GM18873 (cell line): ENCODE measurements around the gene S100A16.
"Not testable (repeated sequence)": the region's sequence is repeated elsewhere in the genome, so short reads cannot be mapped to it uniquely, and the experiment has no call there.

Experiments
- ATAC-seq: cut with Tn5 transposase; IDR thresholded peaks from one replicate; pipeline ENCODE4 v1.9.1; 2021; ENCODE audit warnings: mild to moderate bottlenecking, moderate library complexity, moderate number of reproducible peaks; ENCODE audit not compliant: unreplicated experiment, low FRiP score

Gene S100A16

DNA sequence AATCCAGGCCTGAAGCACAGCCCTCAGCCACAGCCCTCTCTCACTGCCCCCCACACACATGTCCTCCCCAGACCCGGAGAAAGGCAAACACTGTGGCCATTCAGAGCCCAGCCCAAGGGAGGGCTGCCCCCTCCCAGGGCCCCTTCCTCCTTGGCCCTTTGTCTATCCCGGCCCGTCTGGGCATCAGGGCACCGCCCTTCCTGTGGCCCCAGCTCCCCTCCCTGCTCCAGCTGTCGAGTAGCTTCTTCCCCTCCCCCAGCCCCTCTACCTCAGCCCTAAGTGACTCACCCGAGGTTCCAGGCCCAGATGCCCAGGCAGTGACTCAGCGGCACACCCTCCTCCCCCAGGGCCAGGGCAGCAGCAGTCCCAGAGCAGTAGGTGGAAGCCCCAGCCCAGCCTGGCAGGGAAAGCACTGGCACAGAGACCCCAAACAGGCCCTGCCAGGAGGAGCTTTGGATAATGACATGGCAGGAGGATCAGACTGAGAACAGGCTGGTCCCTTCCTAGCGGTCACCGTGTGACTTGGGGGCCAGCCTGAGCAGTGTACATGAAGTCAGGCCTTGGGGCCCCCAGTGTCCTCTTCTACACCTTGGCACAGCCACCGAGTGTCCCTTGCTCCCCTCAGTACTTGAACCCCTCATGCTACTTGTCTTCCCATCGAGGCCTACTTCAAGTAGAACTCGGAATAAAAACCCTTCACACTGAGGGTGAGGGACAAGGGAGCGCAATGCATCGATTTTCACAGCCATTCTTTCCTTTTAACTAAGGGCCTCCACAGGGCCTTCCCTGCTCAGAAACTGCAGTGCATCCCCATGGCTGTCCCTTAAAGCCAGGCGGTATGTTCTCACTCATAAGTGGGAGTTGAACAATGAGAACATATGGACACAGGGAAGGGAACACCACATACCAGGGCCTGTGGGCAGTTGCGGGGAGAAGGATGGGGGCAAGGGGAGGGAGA is 46.2 kb downstream of the S100A16 start:
- no peak for ATAC-seq

GRCh38 chr1:153565529-153566374 is 47.2 kb downstream of the S100A16 start, which contains the start of gene S100A2:
Gene S100A2 (minus strand): TSS chr1:153565844. CDS start chr1:153563877, 1,967 bp downstream.
- no peak for ATAC-seq

GRCh38 chr1:153563991-153564390 is 48.9 kb downstream of the S100A16 start:
- no peak for ATAC-seq

- ATAC-seq, result no peak
Measured at GRCh38 chr1:153563483-153563901, 49.4 kb downstream of the S100A16 start.

- not testable (repeated sequence) for ATAC-seq
Measured at GRCh38 chr1:153562021-153562420, 50.9 kb downstream of the S100A16 start.

DNA sequence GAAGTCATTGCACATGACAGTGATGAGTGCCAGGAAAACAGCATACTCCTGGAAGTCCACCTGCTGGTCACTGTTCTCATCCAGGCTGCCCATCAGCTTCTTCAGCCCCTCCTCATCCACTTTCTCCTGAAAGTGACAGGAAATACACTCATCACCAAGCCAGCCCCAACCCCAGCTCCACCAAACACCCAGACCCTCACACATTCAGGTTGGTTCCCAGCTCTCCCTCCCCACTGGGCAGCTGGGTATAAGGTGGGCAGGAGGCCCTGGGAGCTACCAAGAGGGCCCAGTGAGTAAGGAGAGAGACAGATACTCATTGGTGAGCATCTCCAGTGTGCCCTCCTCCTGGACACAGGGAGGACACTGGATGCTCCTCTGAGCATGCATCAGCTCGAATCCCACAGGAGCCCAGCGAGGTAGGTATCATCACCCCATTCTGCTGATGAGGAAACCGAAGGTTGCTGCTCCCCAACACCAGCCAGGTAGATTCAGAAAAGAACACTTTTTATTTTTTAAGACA is 51.4 kb downstream of the S100A16 start:
- no peak for ATAC-seq

- no peak for ATAC-seq
Measured at GRCh38 chr1:153560771-153561465, 52.0 kb downstream of the S100A16 start.

- ATAC-seq, result no peak
Measured at GRCh38 chr1:153560241-153560640, 52.7 kb downstream of the S100A16 start.

DNA sequence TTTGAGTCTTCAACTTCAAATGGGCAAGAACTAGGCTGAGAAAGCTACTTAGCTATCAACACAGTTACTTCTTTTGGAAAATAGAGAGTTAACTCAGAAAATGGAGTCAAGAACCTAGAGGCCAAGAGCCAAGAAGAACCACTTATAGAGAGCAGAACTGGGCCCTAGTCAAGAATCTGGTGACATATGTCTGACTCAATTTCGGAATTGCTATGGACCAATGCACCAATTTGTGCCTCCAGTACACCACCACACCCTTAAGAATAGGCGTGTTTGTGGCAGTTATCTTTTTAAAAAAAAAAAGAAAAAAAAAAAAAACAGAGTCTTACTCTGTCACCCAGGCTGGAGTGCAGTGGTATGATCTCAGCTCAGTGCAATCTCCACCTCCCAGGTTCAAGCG is 55.1 kb downstream of the S100A16 start:
- ATAC-seq, result no peak
